HEK293T (cell line): ENCODE measurements around the gene ARHGDIG.

Source experiments
- BHLHE40 ChIP-seq: fragments of 450-650 bp; IDR thresholded peaks from 2 replicates; pipeline ENCODE4 v1.6.1; 2016; ENCODE audit warnings: mild to moderate bottlenecking, moderate library complexity, borderline replicate concordance
- CTBP1 ChIP-seq: fragments of 450-650 bp; IDR thresholded peaks from 2 replicates; pipeline ENCODE4 v1.6.1; 2016; ENCODE audit warnings: borderline replicate concordance
- FOXA1 ChIP-seq: fragments of 450-650 bp; IDR thresholded peaks from 2 replicates; pipeline ENCODE4 v1.6.1; 2016; ENCODE audit warnings: mild to moderate bottlenecking
- FOXK2 ChIP-seq: fragments of 450-650 bp; IDR thresholded peaks from 2 replicates; pipeline ENCODE4 v1.6.1; 2016; ENCODE audit warnings: mild to moderate bottlenecking
- FOXM1 ChIP-seq: fragments of 450-650 bp; IDR thresholded peaks from 2 replicates; pipeline ENCODE4 v1.6.1; 2017; ENCODE audit warnings: mild to moderate bottlenecking, borderline replicate concordance
- LEF1 ChIP-seq: fragments of 450-650 bp; IDR thresholded peaks from 2 replicates; pipeline ENCODE4 v1.6.1; 2017; ENCODE audit warnings: mild to moderate bottlenecking, borderline replicate concordance
- NFRKB ChIP-seq: fragments of 450-650 bp; IDR thresholded peaks from 2 replicates; pipeline ENCODE4 v1.6.1; 2016; ENCODE audit warnings: mild to moderate bottlenecking, moderate library complexity
- SUZ12 ChIP-seq: fragments of 450-650 bp; IDR thresholded peaks from 2 replicates; pipeline ENCODE4 v1.6.1; 2016; ENCODE audit warnings: mild to moderate bottlenecking

GRCh38 chr16:243348-243747 lies 37.0 kb upstream of the ARHGDIG start:
- TF ChIP-seq BHLHE40 (no peak), FOXK2 (no peak), FOXA1 (no peak), CTBP1 (no peak), LEF1 (no peak), FOXM1 (no peak), NFRKB (no peak), SUZ12 (no peak)
